GM12872 (cell line): ENCODE measurements around the gene NATD1.

Experiments
- CTCF ChIP-seq: IDR thresholded peaks from 3 replicates; pipeline ENCODE4 v1.5.1; 2011; ENCODE audit warnings: low read depth, mild to moderate bottlenecking, low read length, moderate library complexity; ENCODE audit not compliant: insufficient read depth

The NATD1 gene

GRCh38 chr17:21218831-21219380 is 34.3 kb downstream of the NATD1 start:
- TF ChIP-seq CTCF, result no peak

DNA sequence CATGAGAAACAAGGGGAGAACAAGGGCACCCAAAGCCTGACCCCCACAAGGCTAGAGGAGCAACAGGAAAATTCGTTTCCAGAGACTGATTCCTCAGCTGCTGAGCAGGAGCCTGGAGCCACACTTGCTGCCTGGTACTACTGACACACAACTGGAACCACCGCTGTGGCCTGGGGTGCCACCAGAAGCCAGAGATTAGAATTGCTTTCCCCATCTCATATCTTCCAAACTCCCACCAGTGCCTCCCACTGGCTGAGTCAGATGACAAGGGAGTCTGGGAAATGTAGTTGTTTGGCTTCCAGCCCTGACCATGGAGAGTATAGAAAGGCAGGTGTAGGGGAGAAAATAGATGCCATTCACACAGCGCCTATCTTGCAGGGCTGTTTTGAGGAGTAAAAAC is 35.1 kb downstream of the NATD1 start:
- TF ChIP-seq CTCF, result no peak

DNA sequence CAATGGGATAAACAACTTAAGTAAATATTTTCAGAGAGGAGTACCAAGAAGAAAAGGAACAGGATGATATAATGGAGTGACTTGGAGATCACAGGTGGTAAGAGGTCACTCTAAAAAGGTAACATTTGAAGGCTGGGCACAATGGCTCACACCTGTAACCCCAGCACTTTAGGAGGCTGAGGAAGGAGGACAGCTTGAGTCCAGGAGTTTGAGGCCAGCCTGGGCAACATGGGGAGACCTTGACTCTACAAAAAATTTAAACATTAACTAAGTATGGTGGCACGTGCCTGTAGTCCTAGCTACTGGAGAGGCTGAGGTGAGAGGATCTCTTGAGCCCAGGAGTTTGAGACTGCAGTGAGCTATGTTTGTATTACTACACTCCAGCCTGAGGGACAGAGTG is 35.9 kb downstream of the NATD1 start:
- no peak for TF ChIP-seq CTCF

- no peak for TF ChIP-seq CTCF
Observed at GRCh38 chr17:21215935-21216334, 37.3 kb downstream of the NATD1 start.

- no peak for TF ChIP-seq CTCF
Observed at GRCh38 chr17:21214777-21215541, 38.3 kb downstream of the NATD1 start.

DNA sequence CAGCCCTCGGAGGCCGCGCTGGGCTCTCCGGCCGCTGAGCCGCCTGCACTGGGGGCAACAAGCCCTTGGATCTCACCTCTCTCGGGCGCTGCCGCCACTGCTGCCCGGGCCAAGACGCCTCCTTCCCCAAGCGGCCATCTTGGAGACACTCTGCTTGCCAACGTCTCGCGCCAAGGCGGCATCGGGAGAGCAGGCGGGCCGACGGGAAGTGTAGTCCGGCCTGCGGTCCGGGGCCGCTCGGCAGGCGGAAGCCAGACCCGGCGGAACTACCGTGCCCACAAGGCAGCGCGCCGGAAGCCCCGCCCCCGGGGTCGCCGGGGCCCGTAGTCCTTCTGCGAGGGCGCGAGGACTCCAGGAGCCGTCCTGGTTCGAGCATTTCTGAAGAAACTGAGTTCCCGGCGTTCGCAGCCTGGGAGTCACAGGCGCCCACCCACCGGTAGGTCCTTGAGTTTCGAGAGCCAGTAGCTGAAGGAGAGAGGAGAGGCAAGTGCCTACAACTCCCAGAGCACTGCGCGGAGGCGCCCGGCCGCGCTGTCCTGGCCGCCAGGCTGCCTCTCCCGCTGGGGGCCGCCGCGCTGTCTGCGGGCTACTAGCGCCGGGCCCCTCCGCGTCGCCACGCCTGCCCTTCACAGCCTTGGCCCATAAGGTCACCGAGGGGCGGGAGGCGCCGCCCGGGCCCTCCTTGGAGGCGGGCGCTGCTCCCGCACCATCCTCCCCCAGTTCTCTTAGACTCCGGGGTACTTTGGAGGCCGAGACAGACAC is 39.0 kb downstream of the NATD1 start, which contains the start of gene TMEM11:
Gene TMEM11, minus strand, starts transcription at position 147 of the 762 bp plus-strand sequence. Its CDS starts 9 bp downstream, at position 138.
- TF ChIP-seq CTCF, result no peak

DNA sequence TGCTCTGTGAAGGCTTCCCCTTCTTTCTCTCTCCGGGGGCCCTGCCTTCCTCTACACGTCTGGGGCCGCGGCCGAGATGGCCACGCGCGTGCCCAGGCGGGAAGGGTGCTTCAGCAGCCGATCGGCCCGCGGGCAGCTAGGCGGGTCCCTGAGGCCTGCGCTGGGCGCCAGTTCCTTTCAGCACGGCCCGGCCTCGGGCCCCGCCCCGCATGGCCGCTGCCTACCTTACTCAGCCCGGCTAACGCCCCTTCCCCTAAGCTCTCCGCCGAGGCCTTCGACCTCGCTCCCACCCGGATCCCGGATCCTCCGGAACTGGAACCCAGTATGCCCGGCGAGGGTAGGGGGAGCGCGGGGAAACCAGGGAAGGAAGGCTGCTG is 39.6 kb downstream of the NATD1 start:
- no peak for TF ChIP-seq CTCF
